H1 (cell line): ENCODE results near the gene PSMF1. TPM values are rescaled to one million over a fixed set of nuclear protein-coding genes. Genes with fewer than 3 reads are reported as not detected.

Experiments used
- CTCF ChIA-PET: fragments of 300-600 bp; sonication (Branson Sonifier 250); formaldehyde crosslinking; loops from one replicate; lab custom pipeline; 2021; ENCODE audit not compliant: partially characterized antibody; lab: Charles Lee
- POLR2A ChIA-PET: fragments of 300-600 bp; sonication (Branson Sonifier 250); formaldehyde crosslinking; loops from one replicate; lab custom pipeline; 2021; ENCODE audit warnings: inconsistent platforms; ENCODE audit not compliant: partially characterized antibody; lab: Charles Lee
- DNase-seq, 2 experiments: peaks; one replicate each; pipeline versions ENCODE4 v3.0.0 to v3.0.0-alpha.2; 2010 to 2022; ENCODE audit warnings: low spot score in 2 of 2, low read depth in 1 of 2, mixed read lengths in 1 of 2
- FAIRE-seq: peaks from 2 replicates; lab custom pipeline; 2011; peaks lifted over from hg19 to GRCh38; lab: Jason Lieb, UNC
- H2AFZ ChIP-seq: 2 replicates; pipeline ENCODE4 v1.8.1; 2012; ENCODE audit warnings: low read length, inconsistent platforms
- H2AK5ac ChIP-seq: 2 replicates; pipeline ENCODE4 v1.6.1; 2013; ENCODE audit warnings: low read depth, low read length
- H2BK120ac ChIP-seq: replicated peaks from 2 replicates; pipeline ENCODE3; 2013; ENCODE audit warnings: low read depth, low read length, inconsistent platforms
- H2BK12ac ChIP-seq: 2 replicates; pipeline ENCODE4 v1.6.1; 2013; ENCODE audit warnings: low read depth, low read length
- H2BK15ac ChIP-seq: 2 replicates; pipeline ENCODE4 v1.6.1; 2013; ENCODE audit warnings: low read length
- H2BK20ac ChIP-seq: 2 replicates; pipeline ENCODE4 v1.6.1; 2013; ENCODE audit warnings: low read length
- H2BK5ac ChIP-seq: 2 replicates; pipeline ENCODE4 v1.6.1; 2013; ENCODE audit warnings: low read depth, low read length
- H3K14ac ChIP-seq: 2 replicates; pipeline ENCODE4 v1.6.1; 2013; ENCODE audit warnings: inconsistent platforms; ENCODE audit not compliant: insufficient read length
- H3K18ac ChIP-seq: 2 replicates; pipeline ENCODE4 v1.6.1; 2013; ENCODE audit warnings: low read length; ENCODE audit errors: extremely low read depth
- H3K23ac ChIP-seq: 2 replicates; pipeline ENCODE4 v1.6.1; 2013; ENCODE audit warnings: inconsistent platforms; ENCODE audit not compliant: insufficient read length
- H3K23me2 ChIP-seq: 2 replicates; pipeline ENCODE4 v1.6.1; 2013; ENCODE audit warnings: low read depth, low read length
- H3K27ac ChIP-seq: 2 replicates; pipeline ENCODE4 v1.6.1; 2011; ENCODE audit warnings: low read depth, low read length, inconsistent platforms
- H3K27me3 ChIP-seq, 4 experiments: replicated peaks in 1 of 4; 1 replicate in 1 of 4; 2 replicates in 3 of 4; pipeline versions ENCODE4 v1.6.1 to v1.8.1; 2011 to 2013; ENCODE audit warnings: low read length in 3 of 4, mild to moderate bottlenecking in 3 of 4, inconsistent platforms in 2 of 4, mixed read lengths in 2 of 4, moderate library complexity in 1 of 4; ENCODE audit not compliant: control insufficient read depth in 3 of 4, insufficient read depth in 3 of 4; ENCODE audit errors: extremely low read depth in 1 of 4
- H3K36me3 ChIP-seq, 4 experiments: 2 replicates each; pipeline versions ENCODE4 v1.6.1 to v1.8.1; 2011 to 2013; ENCODE audit warnings: mild to moderate bottlenecking in 4 of 4, low read length in 3 of 4, moderate library complexity in 2 of 4, control low read depth in 1 of 4, inconsistent platforms in 1 of 4; ENCODE audit not compliant: insufficient read depth in 4 of 4, control insufficient read depth in 2 of 4
- H3K4ac ChIP-seq: replicated peaks from 2 replicates; pipeline ENCODE3; 2013; ENCODE audit warnings: low read length, low read depth, mixed read lengths, inconsistent platforms; ENCODE audit not compliant: insufficient read length
- H3K4me1 ChIP-seq, 4 experiments: replicated peaks in 1 of 4; 1 replicate in 1 of 4; 2 replicates in 3 of 4; pipeline versions ENCODE4 v1.6.1 to v1.8.1; 2011 to 2013; ENCODE audit warnings: low read length in 3 of 4, inconsistent platforms in 2 of 4, mixed read lengths in 1 of 4; ENCODE audit not compliant: insufficient read depth in 4 of 4, control insufficient read depth in 3 of 4
- H3K4me2 ChIP-seq, 2 experiments: 2 replicates each; pipeline versions ENCODE4 v1.6.1 to v1.8.1; 2011 to 2013; ENCODE audit warnings: low read depth in 2 of 2, low read length in 2 of 2, control low read depth in 1 of 2, inconsistent platforms in 1 of 2, mild to moderate bottlenecking in 1 of 2; ENCODE audit not compliant: insufficient read depth in 1 of 2
- H3K4me3 ChIP-seq, 4 experiments: fragments of 200-600, 300-600 bp in 1 of 4; sonication (generic), shearing (Covaris generic), sonication (Bioruptor Twin) in 1 of 4; 2 replicates each; pipeline versions ENCODE4 v1.5.1 to v1.8.1; 2011 to 2016; ENCODE audit warnings: low read length in 4 of 4, low read depth in 3 of 4, control low read depth in 2 of 4, inconsistent platforms in 2 of 4, mild to moderate bottlenecking in 2 of 4, mixed read lengths in 1 of 4, moderate library complexity in 1 of 4; ENCODE audit not compliant: insufficient read depth in 2 of 4; ENCODE audit errors: extremely low read depth in 1 of 4
- H3K56ac ChIP-seq: replicated peaks from 2 replicates; pipeline ENCODE3; 2013; ENCODE audit warnings: low read depth, mild to moderate bottlenecking, mixed read lengths, low read length, inconsistent platforms; ENCODE audit not compliant: insufficient read length
- H3K79me1 ChIP-seq: 2 replicates; pipeline ENCODE4 v1.6.1; 2013; ENCODE audit warnings: low read depth, low read length, control low read depth
- H3K79me2 ChIP-seq, 2 experiments: 2 replicates each; pipeline versions ENCODE4 v1.6.1 to v1.8.1; 2012 to 2013; ENCODE audit warnings: low read length in 2 of 2, mild to moderate bottlenecking in 2 of 2, inconsistent platforms in 1 of 2; ENCODE audit not compliant: insufficient read depth in 2 of 2, control insufficient read depth in 1 of 2
- H3K9ac ChIP-seq, 4 experiments: replicated peaks in 1 of 4; 1 replicate in 1 of 4; 2 replicates in 3 of 4; pipeline versions ENCODE4 v1.6.1 to v1.8.1; 2011 to 2013; ENCODE audit warnings: low read depth in 3 of 4, low read length in 3 of 4, control low read depth in 2 of 4, mild to moderate bottlenecking in 2 of 4, moderate library complexity in 2 of 4, inconsistent platforms in 1 of 4; ENCODE audit errors: extremely low read depth in 1 of 4
- H3K9me3 ChIP-seq, 2 experiments: 2 replicates each; pipeline versions ENCODE4 v1.6.1 to v1.8.1; 2012 to 2013; ENCODE audit warnings: mild to moderate bottlenecking in 2 of 2, moderate library complexity in 2 of 2, control low read depth in 1 of 2, inconsistent platforms in 1 of 2, low read depth in 1 of 2, low read length in 1 of 2, mixed read lengths in 1 of 2; ENCODE audit not compliant: insufficient read depth in 2 of 2
- H4K20me1 ChIP-seq, 2 experiments: replicated peaks in 1 of 2; 2 replicates each; pipeline versions ENCODE3 to v1.8.1; 2011 to 2013; ENCODE audit warnings: inconsistent platforms in 2 of 2, low read length in 2 of 2, mild to moderate bottlenecking in 1 of 2; ENCODE audit not compliant: insufficient read depth in 2 of 2, control insufficient read depth in 1 of 2
- H4K5ac ChIP-seq: 2 replicates; pipeline ENCODE4 v1.6.1; 2013; ENCODE audit warnings: low read length, low read depth, mixed read lengths, inconsistent platforms; ENCODE audit not compliant: insufficient read length
- H4K8ac ChIP-seq: 2 replicates; pipeline ENCODE4 v1.8.0; 2013; ENCODE audit warnings: mild to moderate bottlenecking, moderate library complexity, low read length, inconsistent platforms; ENCODE audit not compliant: insufficient read depth; ENCODE audit errors: extremely low read depth
- H4K91ac ChIP-seq: replicated peaks from 2 replicates; pipeline ENCODE3; 2013; ENCODE audit warnings: low read length, mixed read lengths, inconsistent platforms; ENCODE audit not compliant: insufficient read length
- CHD2 ChIP-seq: IDR thresholded peaks from 2 replicates; pipeline ENCODE4 v1.6.1; 2012; ENCODE audit warnings: low read length, improper control_type of control experiment
- EP300 ChIP-seq, 2 experiments: IDR thresholded peaks; 1 replicate in 1 of 2; 2 replicates in 1 of 2; pipeline ENCODE4 v1.6.1; 2011 to 2012; ENCODE audit warnings: low read depth in 2 of 2, low read length in 2 of 2, mild to moderate bottlenecking in 2 of 2, borderline replicate concordance in 1 of 2, inconsistent platforms in 1 of 2, moderate library complexity in 1 of 2
- SP2 ChIP-seq: IDR thresholded peaks from 2 replicates; pipeline ENCODE4 v1.6.1; 2012; ENCODE audit warnings: mild to moderate bottlenecking, low read length, inconsistent platforms
- SRF ChIP-seq: IDR thresholded peaks from 2 replicates; pipeline ENCODE4 v1.6.1; 2011; ENCODE audit warnings: mild to moderate bottlenecking, low read depth, low read length, moderate library complexity
- WGBS, 2 experiments: shearing (Covaris generic) in 1 of 2; methylation state at CpG; one replicate each; pipeline versions ENCODE4 v1.1.6 to v1.1.7; 2013 to 2015; ENCODE audit warnings: low lambda C conversion rate in 2 of 2, mixed read lengths in 2 of 2, inconsistent platforms in 1 of 2, low coverage in 1 of 2, missing lambda C conversion rate in 1 of 2; ENCODE audit not compliant: insufficient replicate concordance in 2 of 2, insufficient coverage in 1 of 2, insufficient read length in 1 of 2; ENCODE audit errors: extremely low coverage in 1 of 2, missing lambda C conversion rate in 1 of 2; 5-methylcytosine and 5-hydroxymethylcytosine counted together
- polyA plus RNA-seq, 7 experiments: library from polyadenylated mRNA; depleted of rRNA in 3 of 7; stranded (reverse) in 5 of 7; unstranded in 2 of 7; fragments of >200 nt in 5 of 7; fragments of 200-250 nt in 2 of 7; gene quantifications; 1 replicate in 5 of 7; 2 replicates in 1 of 7; 4 replicates in 1 of 7; pipeline versions ENCODE4 v1.2.1 to v1.2.3, GENCODE V29; 2011 to 2013; ENCODE audit warnings: missing spikeins in 2 of 7, mixed read lengths in 2 of 7
- total RNA-seq: library from RNA; stranded (reverse); fragmentation: NEBNext Ultra II Directional; extraction: Animal tissue kit (Norgen Biotek cat#: 25700); gene quantifications from 2 replicates; pipeline ENCODE4 v1.2.1, GENCODE V29; 2021

The PSMF1 gene
- total and polyA plus RNA-seq, 2 of the 8 experiments (the other 6 are each of a cell fraction or from before 2014, with no cell fraction given): 106 to 159 TPM

- Histone ChIP-seq H2BK120ac (no peak overlapping the region), H3K4ac (no peak overlapping the region), H4K91ac (no peak overlapping the region), H2BK12ac (no peak overlapping the region), H3K79me2 (no peaks in the 10 kb centered on the region), H3K9me3 (peaks cover 3 to 7% of the 10 kb centered on the region in 2 experiments; a peak in 2 of 4 replicates), H3K4me3 (no peak overlapping the region), H3K27me3 (no peaks in the 10 kb centered on the region), H2AK5ac (no peak overlapping the region), H3K56ac (no peak overlapping the region), H2BK5ac (no peak overlapping the region), H3K9ac (no peak overlapping the region), H3K23ac (no peak overlapping the region), H4K5ac (no peak overlapping the region), H3K79me1 (no peaks in the 10 kb centered on the region), H3K23me2 (no peaks in the 10 kb centered on the region; the same call in 1 of the 2 replicates), H3K4me1 (no peaks in the 10 kb centered on the region), H2BK15ac (no peak overlapping the region), H3K4me2 (no peak overlapping the region), H4K20me1 (no peaks in the 10 kb centered on the region), H3K14ac (no peak overlapping the region), H3K18ac (no peak overlapping the region), H2BK20ac (no peak overlapping the region), H4K8ac (no peak overlapping the region), H3K27ac (no peak overlapping the region), H3K36me3 (no peaks in the 10 kb centered on the region), H2AFZ (no peak overlapping the region)
- TF ChIP-seq SRF (peak; percentile 92), SP2 (no peak), EP300 (IDR thresholded peaks at IDR 0.05; ENCODE audit: borderline replicate concordance in 1 of 2, low read depth in 2 of 2, low read length in 2 of 2) (no peak), CHD2 (no peak)
- DNase-seq (no peak), FAIRE-seq (no peak)
- POLR2A ChIA-PET: no interaction called here
- CTCF ChIA-PET: interaction anchor here (1.1 to 2.6 kb wide), 2 partner anchors 12 to 25 kb away, joined by 3 to 11 read pairs; no protein-coding TSS in a partner anchor
- 78% methylated on average over 5 of the region's 5 CpGs; no CpG with 5 or more reads in 1 of the 2 experiments for WGBS, 2 experiments
Observed at GRCh38 chr20:1083431-1084080, 34.8 kb upstream of the PSMF1 start.
